ENCODE results near the gene ARHGDIA. TPM values are rescaled to one million over a fixed set of nuclear protein-coding genes. Genes with fewer than 3 reads are reported as not detected.

ARHGDIA gene
- total RNA-seq, 4 donors from 2014 or later: 157 to 202 (median 180) TPM

DNA sequence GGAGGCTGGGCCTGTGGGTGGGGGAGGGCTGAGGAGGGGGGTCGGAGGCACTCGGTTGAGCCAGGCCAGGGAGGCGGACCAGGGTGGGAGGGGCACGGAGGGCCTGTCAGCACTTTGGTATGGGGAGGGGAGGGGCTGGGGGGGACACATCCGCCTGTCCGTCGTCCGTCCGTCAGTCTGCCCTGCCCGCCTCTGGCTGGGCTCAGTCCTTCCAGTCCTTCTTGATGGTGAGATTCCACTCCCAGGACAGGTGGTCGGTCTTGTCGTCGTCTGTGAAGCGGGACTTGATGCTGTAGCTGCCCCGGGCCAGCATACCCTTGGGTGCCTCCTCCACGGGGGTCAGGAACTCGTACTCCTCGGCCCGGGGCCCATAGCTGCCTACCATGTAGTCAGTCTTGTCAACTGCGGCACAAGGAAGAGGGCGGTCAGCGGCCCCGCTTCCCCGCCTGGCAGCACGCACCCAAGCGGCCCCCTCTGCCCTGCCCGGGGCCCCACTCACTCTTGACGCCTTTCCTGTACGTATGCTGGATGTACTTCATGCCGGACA, 2.4 kb downstream of the ARHGDIA start:
- Histone ChIP-seq H3K4me1 (peaks cover 70% of the 10 kb centered on the region), H3K27ac (peak overlapping the region; percentile 99), H3K9me3 (no peaks in the 10 kb centered on the region), H3K36me3 (peaks cover 22% of the 10 kb centered on the region), H3K27me3 (no peaks in the 10 kb centered on the region), H3K4me3 (no peak overlapping the region)
- 62% methylated on average over 20 of the region's 30 CpGs for WGBS
- no peak for DNase-seq (ENCODE audit: low spot score in 2 of 2)
- TF ChIP-seq POLR2AphosphoS5 (IDR thresholded peaks at IDR 0.05): no peak
- no peak for TF ChIP-seq EP300 (IDR thresholded peaks at IDR 0.05)
- TF ChIP-seq, protein P1, sequence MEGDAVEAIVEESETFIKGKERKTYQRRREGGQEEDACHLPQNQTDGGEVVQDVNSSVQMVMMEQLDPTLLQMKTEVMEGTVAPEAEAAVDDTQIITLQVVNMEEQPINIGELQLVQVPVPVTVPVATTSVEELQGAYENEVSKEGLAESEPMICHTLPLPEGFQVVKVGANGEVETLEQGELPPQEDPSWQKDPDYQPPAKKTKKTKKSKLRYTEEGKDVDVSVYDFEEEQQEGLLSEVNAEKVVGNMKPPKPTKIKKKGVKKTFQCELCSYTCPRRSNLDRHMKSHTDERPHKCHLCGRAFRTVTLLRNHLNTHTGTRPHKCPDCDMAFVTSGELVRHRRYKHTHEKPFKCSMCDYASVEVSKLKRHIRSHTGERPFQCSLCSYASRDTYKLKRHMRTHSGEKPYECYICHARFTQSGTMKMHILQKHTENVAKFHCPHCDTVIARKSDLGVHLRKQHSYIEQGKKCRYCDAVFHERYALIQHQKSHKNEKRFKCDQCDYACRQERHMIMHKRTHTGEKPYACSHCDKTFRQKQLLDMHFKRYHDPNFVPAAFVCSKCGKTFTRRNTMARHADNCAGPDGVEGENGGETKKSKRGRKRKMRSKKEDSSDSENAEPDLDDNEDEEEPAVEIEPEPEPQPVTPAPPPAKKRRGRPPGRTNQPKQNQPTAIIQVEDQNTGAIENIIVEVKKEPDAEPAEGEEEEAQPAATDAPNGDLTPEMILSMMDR (IDR thresholded peaks at IDR 0.05): no peak
- no peak for TF ChIP-seq POLR2A (IDR thresholded peaks at IDR 0.05)

DNA sequence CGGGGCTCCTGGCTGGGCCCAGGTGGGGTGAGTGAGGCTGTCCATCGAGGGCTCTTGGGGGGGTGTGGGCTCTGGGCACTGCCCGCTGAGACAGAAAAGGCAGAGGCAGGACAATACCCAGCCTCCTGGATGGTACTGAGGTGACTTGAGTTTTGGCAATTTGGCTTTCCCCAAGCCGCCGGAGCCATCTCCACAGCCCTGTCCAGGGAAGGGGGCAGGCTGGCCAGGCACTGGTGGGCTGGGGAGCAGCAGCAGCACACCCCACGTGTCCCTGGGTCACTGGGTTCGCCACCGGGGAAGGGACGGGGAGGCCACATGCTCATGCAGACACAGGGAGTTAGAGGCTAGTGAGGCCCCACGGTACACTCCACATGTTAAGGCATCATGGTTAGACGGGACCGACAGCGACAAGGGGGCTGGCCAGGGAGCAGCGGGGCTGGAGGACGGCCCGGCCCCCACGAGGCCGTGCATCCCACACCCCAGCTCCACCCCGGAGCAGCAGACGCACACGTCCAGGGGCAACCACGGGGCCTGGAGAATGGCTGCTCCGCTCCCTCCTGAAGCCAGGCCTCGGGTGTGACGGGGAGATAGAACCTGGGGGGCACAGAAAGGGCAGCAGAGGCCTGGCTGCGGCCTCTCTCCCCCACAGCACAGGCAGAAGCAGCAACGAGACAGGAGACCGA, 3.0 kb downstream of the ARHGDIA start:
- peaks cover 74% of the 10 kb centered on the region for H3K4me1 ChIP-seq
- H3K9me3 ChIP-seq: no peaks in the 10 kb centered on the region
- H3K4me3 ChIP-seq: no peak overlapping the region
- WGBS: 72% methylated on average over 17 of the region's 28 CpGs
- H3K36me3 ChIP-seq: peaks cover 22% of the 10 kb centered on the region
- TF ChIP-seq EP300 (IDR thresholded peaks at IDR 0.05): no peak
- TF ChIP-seq POLR2A (IDR thresholded peaks at IDR 0.05): no peak
- TF ChIP-seq, protein P1 (IDR thresholded peaks at IDR 0.05): no peak
- TF ChIP-seq POLR2AphosphoS5 (IDR thresholded peaks at IDR 0.05): no peak
- no peaks in the 10 kb centered on the region for H3K27me3 ChIP-seq
- DNase-seq (ENCODE audit: low spot score in 2 of 2): no peak
- H3K27ac ChIP-seq: peak overlapping the region; percentile 99

DNA sequence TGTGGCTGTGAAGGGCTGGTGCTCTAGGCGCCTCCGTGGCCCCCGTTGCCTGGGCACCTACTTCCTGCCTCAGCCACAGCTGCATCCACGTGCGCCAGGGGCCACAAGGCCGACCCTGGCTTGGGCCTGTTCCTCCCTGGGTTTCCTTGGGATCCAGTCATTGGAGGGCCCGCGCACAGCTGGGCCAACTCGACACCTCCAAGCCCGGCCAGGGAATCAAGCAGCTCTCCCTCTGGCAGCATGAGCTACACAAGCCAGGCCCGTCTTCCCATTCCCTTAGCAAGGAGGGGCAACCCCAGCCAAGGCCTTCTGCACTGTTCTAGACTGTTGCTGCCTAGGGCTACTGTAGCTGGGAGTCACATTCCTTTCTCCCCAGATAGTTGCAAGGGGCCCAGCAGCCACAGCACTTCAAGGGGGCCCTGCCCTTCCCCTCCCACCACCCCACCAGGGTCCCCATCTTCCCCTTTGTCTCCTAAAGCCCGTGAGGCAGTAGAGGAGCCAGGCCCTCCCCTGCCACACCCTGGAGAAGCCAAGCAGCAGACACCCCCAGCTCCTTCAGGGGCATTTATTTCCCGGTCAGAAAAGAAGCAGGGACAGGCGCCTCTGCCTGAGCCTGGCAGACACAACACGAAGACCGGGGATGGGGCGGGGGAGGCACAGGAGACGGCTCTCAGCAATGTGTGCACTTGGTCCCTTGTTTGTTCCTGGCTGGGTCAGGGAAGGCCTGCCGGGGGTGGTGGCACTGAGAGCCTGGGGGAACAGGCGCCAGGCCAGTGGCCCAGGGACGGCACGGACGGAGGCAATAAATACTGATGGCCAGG, 3.8 kb downstream of the ARHGDIA start:
- peak overlapping the region; percentile 99 for H3K27ac ChIP-seq
- WGBS: 32% methylated on average over 11 of the region's 23 CpGs
- DNase-seq (ENCODE audit: low spot score in 2 of 2): no peak
- peaks cover 22% of the 10 kb centered on the region for H3K36me3 ChIP-seq
- TF ChIP-seq POLR2A (IDR thresholded peaks at IDR 0.05) (no peak), EP300 (IDR thresholded peaks at IDR 0.05) (no peak), POLR2AphosphoS5 (IDR thresholded peaks at IDR 0.05) (no peak)
- TF ChIP-seq, protein P1 (IDR thresholded peaks at IDR 0.05): no peak
- peaks cover 73% of the 10 kb centered on the region for H3K4me1 ChIP-seq
- H3K27me3 ChIP-seq: no peaks in the 10 kb centered on the region
- no peaks in the 10 kb centered on the region for H3K9me3 ChIP-seq
- no peak overlapping the region for H3K4me3 ChIP-seq

DNA sequence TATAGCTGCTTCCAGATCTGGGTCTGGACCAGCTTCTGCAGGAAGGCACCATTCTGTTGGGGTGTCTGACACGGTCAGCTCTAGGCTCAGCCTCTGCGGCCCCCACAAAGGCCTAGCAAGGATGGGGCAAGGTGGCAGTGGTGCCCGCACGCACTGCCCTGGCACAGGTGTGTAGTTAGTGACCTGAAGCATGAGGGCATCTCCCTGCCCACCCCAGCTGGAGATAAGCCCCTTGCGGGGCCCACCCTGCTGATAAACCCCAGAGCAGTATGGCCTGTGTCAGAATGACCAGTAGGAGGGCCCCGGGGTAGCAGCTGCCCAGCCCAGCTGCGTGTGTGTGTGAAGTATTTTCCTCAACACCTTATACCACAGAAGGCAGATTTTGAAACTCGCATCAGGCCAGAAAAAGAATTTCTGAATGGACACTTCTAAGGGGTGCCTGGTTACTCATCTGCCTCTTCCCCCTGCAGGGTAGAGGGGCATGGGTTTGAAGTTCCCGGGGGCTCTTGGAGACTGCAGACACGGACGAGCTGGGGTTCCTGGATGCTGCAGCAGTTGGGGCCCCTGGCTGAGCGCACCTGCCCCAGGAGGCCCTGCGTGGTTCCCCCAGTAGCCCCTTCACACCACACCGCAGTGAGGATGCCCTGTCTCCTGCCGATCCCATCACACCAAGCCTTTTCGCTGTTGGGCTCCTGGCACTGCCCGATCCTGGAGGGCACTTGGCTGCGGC, 4.5 kb downstream of the ARHGDIA start:
- Histone ChIP-seq H3K9me3 (no peaks in the 10 kb centered on the region), H3K27ac (no peak overlapping the region), H3K27me3 (no peaks in the 10 kb centered on the region), H3K36me3 (peaks cover 22% of the 10 kb centered on the region), H3K4me3 (no peak overlapping the region), H3K4me1 (peaks cover 74% of the 10 kb centered on the region)
- TF ChIP-seq EP300 (IDR thresholded peaks at IDR 0.05): no peak
- no peak for DNase-seq (ENCODE audit: low spot score in 2 of 2)
- WGBS: 72% methylated on average over 6 of the region's 18 CpGs

DNA sequence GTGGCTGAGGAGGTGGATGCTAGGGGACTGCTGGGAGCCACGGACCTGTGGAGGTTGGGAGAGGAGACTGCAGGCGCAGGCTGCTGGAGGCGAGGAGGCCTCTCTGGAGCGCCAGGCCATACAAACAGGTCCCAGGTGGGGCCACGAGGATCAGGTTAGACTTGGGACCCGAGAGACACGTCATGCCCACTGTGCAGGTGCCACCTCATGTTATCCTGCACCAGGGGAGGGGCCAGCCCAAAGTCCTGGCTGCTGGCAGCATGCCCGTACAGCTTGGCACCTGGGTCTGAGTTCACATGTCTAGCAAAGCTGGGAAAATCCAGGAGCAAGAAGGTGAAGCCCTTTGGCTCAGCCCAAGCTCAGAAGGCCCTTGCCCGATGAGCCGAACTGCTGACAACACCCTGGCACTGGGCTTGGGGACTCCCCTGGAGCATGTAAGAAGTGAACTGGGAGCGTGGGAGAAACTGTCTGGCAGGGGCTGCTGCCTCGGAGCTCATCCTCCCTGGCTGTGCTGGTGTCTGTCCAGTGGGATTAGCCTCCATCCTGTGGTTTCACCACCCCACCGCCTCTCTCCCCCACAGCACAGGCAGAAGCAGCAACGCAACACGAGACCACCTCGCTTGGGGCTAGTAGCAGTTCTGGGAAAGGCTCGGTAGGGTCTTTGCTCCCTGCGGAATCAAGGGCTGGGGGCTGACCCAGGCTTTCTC, 5.3 kb downstream of the ARHGDIA start:
- no peak overlapping the region for H3K4me3 ChIP-seq
- H3K27me3 ChIP-seq: no peaks in the 10 kb centered on the region
- H3K36me3 ChIP-seq: peaks cover 22% of the 10 kb centered on the region
- DNase-seq (ENCODE audit: low spot score in 2 of 2): no peak
- H3K27ac ChIP-seq: no peak overlapping the region
- no peaks in the 10 kb centered on the region for H3K9me3 ChIP-seq
- TF ChIP-seq EP300 (IDR thresholded peaks at IDR 0.05) (no peak), POLR2AphosphoS5 (IDR thresholded peaks at IDR 0.05) (peak in 1 of 3 donors; percentile 12)
- 68% methylated on average over 12 of the region's 18 CpGs for WGBS
- peaks cover 75% of the 10 kb centered on the region for H3K4me1 ChIP-seq
